Prostate gland (tissue), 2 donors: Measurements from ENCODE around the gene OCSTAMP. TPM values are rescaled to one million over a fixed set of nuclear protein-coding genes. Genes with fewer than 3 reads are reported as not detected.

Source experiments
- DNase-seq: peaks from one replicate; pipeline ENCODE4 v3.0.0-alpha.2; 2019; ENCODE audit warnings: low spot score
- H3K27ac ChIP-seq, 2 donors: fragments of 200-600 bp; sonication (generic); 2 replicates each; pipeline ENCODE4 v1.5.1; 2017 to 2019
- H3K27me3 ChIP-seq: fragments of 200-600 bp; sonication (generic); replicated peaks from 2 replicates; pipeline ENCODE4 v1.5.1; 2019; ENCODE audit not compliant: insufficient read depth
- H3K36me3 ChIP-seq, 2 donors: fragments of 200-600 bp; sonication (generic); 1 replicate in 1 of 2; 2 replicates in 1 of 2; pipeline versions ENCODE4 v1.5.1 to v1.8.1; 2017 to 2019
- H3K4me1 ChIP-seq: fragments of 200-600 bp; sonication (generic); replicated peaks from 2 replicates; pipeline ENCODE4 v1.5.1; 2019
- H3K4me3 ChIP-seq, 2 donors: fragments of 200-600 bp; sonication (generic); 2 replicates each; pipeline ENCODE4 v1.5.1; 2017 to 2019
- H3K9me3 ChIP-seq: fragments of 200-600 bp; sonication (generic); 2 replicates; pipeline ENCODE4 v1.5.1; 2017
- CTCF ChIP-seq, 4 experiments: fragments of 200-600 bp in 2 of 4; fragments of 450-650 bp in 2 of 4; sonication (generic) in 2 of 4; IDR thresholded peaks; 1 replicate in 3 of 4; 2 replicates in 1 of 4; pipeline ENCODE4 v1.5.1; 2016 to 2019; ENCODE audit warnings: antibody characterized with exemption in 4 of 4, mild to moderate bottlenecking in 2 of 4, moderate library complexity in 2 of 4
- POLR2A ChIP-seq: fragments of 450-650 bp; IDR thresholded peaks from one replicate; pipeline ENCODE4 v1.6.1; 2016; ENCODE audit warnings: antibody characterized with exemption, mild to moderate bottlenecking
- POLR2AphosphoS5 ChIP-seq: sonication (generic); formaldehyde crosslinking; IDR thresholded peaks from one replicate; pipeline ENCODE4 v1.6.1; 2017; ENCODE audit warnings: antibody characterized with exemption
- WGBS: methylation state at CpG from one replicate; pipeline ENCODE4 v1.1.5; 2018; 5-methylcytosine and 5-hydroxymethylcytosine counted together
- intact Hi-C: fragments of 100-400 bp; cut with DNase I; formaldehyde crosslinking; loops from one replicate; pipeline ENCODE4 v1.14.2; 2022
- total RNA-seq, 2 donors: library from RNA; depleted of rRNA; stranded (reverse); fragments of >200 nt; gene quantifications; one replicate each; pipeline ENCODE4 v1.1.0, GENCODE V29; 2016

The OCSTAMP gene
- total RNA-seq, 2 donors from 2014 or later: not detected

- TF ChIP-seq POLR2AphosphoS5: no peak
- TF ChIP-seq CTCF (IDR thresholded peaks at IDR 0.05): no peak
- no peak for TF ChIP-seq POLR2A
- intact Hi-C loops: no loop called here
- Histone ChIP-seq H3K4me3 (no peak overlapping the region), H3K4me1 (no peaks in the 10 kb centered on the region), H3K27ac (no peak overlapping the region), H3K27me3 (no peaks in the 10 kb centered on the region), H3K36me3 (no peaks in the 10 kb centered on the region), H3K9me3 (no peaks in the 10 kb centered on the region)
- no peak for DNase-seq
- WGBS: 73% methylated on average over 19 of the region's 19 CpGs
Measured at GRCh38 chr20:46573788-46574584, 23.5 kb upstream of the OCSTAMP start.

- Histone ChIP-seq H3K9me3 (no peaks in the 10 kb centered on the region), H3K36me3 (no peaks in the 10 kb centered on the region), H3K27me3 (no peaks in the 10 kb centered on the region), H3K4me3 (no peak overlapping the region), H3K4me1 (no peaks in the 10 kb centered on the region), H3K27ac (no peak overlapping the region)
- intact Hi-C loops: no loop called here
- DNase-seq: no peak
- WGBS: 67% methylated on average over 6 of the region's 6 CpGs
- no peak for TF ChIP-seq POLR2AphosphoS5
- TF ChIP-seq POLR2A: no peak
- TF ChIP-seq CTCF (IDR thresholded peaks at IDR 0.05): no peak
Measured at GRCh38 chr20:46573234-46573633, 22.8 kb upstream of the OCSTAMP start.

GRCh38 chr20:46572790-46573189, 22.3 kb upstream of the OCSTAMP start:
- WGBS: 95% methylated on average over 3 of the region's 3 CpGs

GRCh38 chr20:46572153-46572552, 21.7 kb upstream of the OCSTAMP start:
- Histone ChIP-seq H3K36me3 (no peaks in the 10 kb centered on the region), H3K27me3 (no peaks in the 10 kb centered on the region), H3K4me1 (no peaks in the 10 kb centered on the region), H3K9me3 (no peaks in the 10 kb centered on the region), H3K4me3 (no peak overlapping the region), H3K27ac (no peak overlapping the region)
- 59% methylated on average over 8 of the region's 8 CpGs for WGBS
- intact Hi-C loops: no loop called here
- no peak for DNase-seq
- TF ChIP-seq CTCF (IDR thresholded peaks at IDR 0.05): no peak
- TF ChIP-seq POLR2A: no peak
- TF ChIP-seq POLR2AphosphoS5: no peak

More at GRCh38 chr20:46572790-46573189, 22.3 kb upstream of the OCSTAMP start:
- intact Hi-C loops: no loop called here
- no peaks in the 10 kb centered on the region for H3K9me3 ChIP-seq
- H3K27ac ChIP-seq: no peak overlapping the region
- no peak for TF ChIP-seq CTCF (IDR thresholded peaks at IDR 0.05)
- TF ChIP-seq POLR2A: no peak
- no peak for TF ChIP-seq POLR2AphosphoS5
- no peaks in the 10 kb centered on the region for H3K27me3 ChIP-seq
- H3K4me1 ChIP-seq: no peaks in the 10 kb centered on the region
- DNase-seq: no peak
- no peak overlapping the region for H3K4me3 ChIP-seq
- H3K36me3 ChIP-seq: no peaks in the 10 kb centered on the region

- intact Hi-C loops: no loop called here
Measured at GRCh38 chr20:46571418-46571817, 21.0 kb upstream of the OCSTAMP start.

More at GRCh38 chr20:46571418-46571817, 21.0 kb upstream of the OCSTAMP start:
- no peaks in the 10 kb centered on the region for H3K36me3 ChIP-seq
- TF ChIP-seq POLR2A: no peak
- H3K27me3 ChIP-seq: no peaks in the 10 kb centered on the region
- no peaks in the 10 kb centered on the region for H3K4me1 ChIP-seq
- WGBS: 96% methylated on average over 2 of the region's 2 CpGs
- no peak overlapping the region for H3K27ac ChIP-seq
- no peak for DNase-seq
- H3K9me3 ChIP-seq: no peaks in the 10 kb centered on the region
- H3K4me3 ChIP-seq: no peak overlapping the region
